H1 (cell line): Measurements from ENCODE around the gene NR1H3. TPM values are rescaled to one million over a fixed set of nuclear protein-coding genes. Genes with fewer than 3 reads are reported as not detected.

Experiments
- NANOG ChIP-seq: IDR thresholded peaks from 2 replicates; pipeline ENCODE4 v1.6.1; 2011; ENCODE audit warnings: low read length, low read depth, mild to moderate bottlenecking, inconsistent platforms; ENCODE audit not compliant: insufficient read depth, poor library complexity, severe bottlenecking
- polyA plus RNA-seq, 7 experiments: library from polyadenylated mRNA; depleted of rRNA in 3 of 7; stranded (reverse) in 5 of 7; unstranded in 2 of 7; fragments of >200 nt in 5 of 7; fragments of 200-250 nt in 2 of 7; gene quantifications; 1 replicate in 5 of 7; 2 replicates in 1 of 7; 4 replicates in 1 of 7; pipeline versions ENCODE4 v1.2.1 to v1.2.3, GENCODE V29; 2011 to 2013; ENCODE audit warnings: missing spikeins in 2 of 7, mixed read lengths in 2 of 7
- total RNA-seq: library from RNA; stranded (reverse); fragmentation: NEBNext Ultra II Directional; extraction: Animal tissue kit (Norgen Biotek cat#: 25700); gene quantifications from 2 replicates; pipeline ENCODE4 v1.2.1, GENCODE V29; 2021

The NR1H3 gene
- total and polyA plus RNA-seq, 2 of the 8 experiments (the other 6 are each of a cell fraction or from before 2014, with no cell fraction given), result 19.9 to 42.1 TPM

- no peak for TF ChIP-seq NANOG
- TF ChIP-seq, all 59 proteins: peak for 0
These were observed 38.2 kb downstream of the NR1H3 start (continued) for GRCh38 chr11:47296045-47296444.
